Esophagus squamous epithelium (tissue), 5 donors: Measurements from ENCODE around the gene FRMPD4. TPM values are rescaled to one million over a fixed set of nuclear protein-coding genes. Genes with fewer than 3 reads are reported as not detected.

Experiments used
- DNase-seq: peaks from one replicate; lab custom pipeline; 2025; lab: John Stamatoyannopoulos, UW
- H3K27ac ChIP-seq, 4 donors: fragments of 200-600 bp; sonication (generic); one replicate each; pipeline ENCODE4 v1.5.1; 2016 to 2019; ENCODE audit warnings: mild to moderate bottlenecking in 1 of 4
- H3K27me3 ChIP-seq, 4 donors: fragments of 200-600 bp; sonication (generic); 1 replicate in 3 of 4; 2 replicates in 1 of 4; pipeline versions ENCODE4 v1.5.1 to v1.6.0; 2017 to 2021; ENCODE audit warnings: antibody characterized with exemption in 1 of 4
- H3K36me3 ChIP-seq, 3 donors: fragments of 200-600 bp; sonication (generic); one replicate each; pipeline ENCODE4 v1.5.1; 2016 to 2019
- H3K4me1 ChIP-seq, 3 donors: fragments of 200-600 bp; sonication (generic); one replicate each; pipeline ENCODE4 v1.5.1; 2017 to 2019
- H3K4me3 ChIP-seq, 4 donors: fragments of 200-600 bp; sonication (generic); 1 replicate in 3 of 4; 2 replicates in 1 of 4; pipeline ENCODE4 v1.5.1; 2016 to 2019; ENCODE audit warnings: mild to moderate bottlenecking in 2 of 4, moderate library complexity in 1 of 4
- H3K9me3 ChIP-seq, 3 donors: fragments of 200-600 bp; sonication (generic); one replicate each; pipeline ENCODE4 v1.5.1; 2016 to 2019
- CTCF ChIP-seq, 6 experiments: fragments of 450-650 bp in 4 of 6; fragments of 200-600 bp in 2 of 6; sonication (generic) in 2 of 6; IDR thresholded peaks; one replicate each; pipeline ENCODE4 v1.5.1; 2016 to 2019; ENCODE audit warnings: antibody characterized with exemption in 6 of 6, mild to moderate bottlenecking in 4 of 6, moderate library complexity in 4 of 6
- POLR2A ChIP-seq, 4 donors: fragments of 450-650 bp; IDR thresholded peaks; one replicate each; pipeline ENCODE4 v1.6.1; 2017; ENCODE audit warnings: antibody characterized with exemption in 4 of 4, mild to moderate bottlenecking in 4 of 4, moderate library complexity in 3 of 4
- WGBS, 2 donors: methylation state at CpG; one replicate each; pipeline ENCODE4 v1.1.5; 2018; 5-methylcytosine and 5-hydroxymethylcytosine counted together
- intact Hi-C: fragments of 100-400 bp; cut with DNase I; formaldehyde crosslinking; loops from one replicate; pipeline ENCODE4 v1.15.0; 2022
- total RNA-seq, 4 donors: library from RNA; depleted of rRNA; stranded (reverse); fragments of >200 nt; gene quantifications; one replicate each; pipeline ENCODE4 v1.1.0, GENCODE V29; 2016
- donor health status: DM: yes; HTN: yes; CAD: no.

The FRMPD4 gene
- total RNA-seq, 4 donors from 2014 or later, result under 0.01 to 0.06 TPM; not detected in 2

GRCh38 chrX:12425496-12425895, 287.2 kb downstream of the FRMPD4 start:
- H3K36me3 ChIP-seq, result no peaks in the 10 kb centered on the region
- no peaks in the 10 kb centered on the region for H3K9me3 ChIP-seq
- no peaks in the 10 kb centered on the region for H3K27me3 ChIP-seq
- H3K27ac ChIP-seq, result no peak overlapping the region
- H3K4me1 ChIP-seq, result no peaks in the 10 kb centered on the region
- 80 to 85% methylated on average over 2 to 4 of the region's 4 CpGs for WGBS, 2 donors
- H3K4me3 ChIP-seq, result no peak overlapping the region
- intact Hi-C loops, result no loop called here
- DNase-seq, result no peak
- TF ChIP-seq POLR2A (IDR thresholded peaks at IDR 0.05) (no peak), CTCF (IDR thresholded peaks at IDR 0.05) (no peak)

GRCh38 chrX:12426420-12426819, 288.1 kb downstream of the FRMPD4 start:
- TF ChIP-seq CTCF (IDR thresholded peaks at IDR 0.05) (no peak), POLR2A (IDR thresholded peaks at IDR 0.05) (no peak)
- Histone ChIP-seq H3K9me3 (no peaks in the 10 kb centered on the region), H3K4me1 (no peaks in the 10 kb centered on the region), H3K4me3 (no peak overlapping the region), H3K36me3 (no peaks in the 10 kb centered on the region), H3K27ac (no peak overlapping the region), H3K27me3 (no peaks in the 10 kb centered on the region)
- DNase-seq, result no peak
- 79 to 100% methylated on average over 1 to 2 of the region's 2 CpGs for WGBS, 2 donors
- intact Hi-C loops, result no loop called here

GRCh38 chrX:12434493-12434892, 296.2 kb downstream of the FRMPD4 start:
- Histone ChIP-seq H3K36me3 (no peaks in the 10 kb centered on the region), H3K27ac (no peak overlapping the region), H3K4me3 (no peak overlapping the region), H3K9me3 (no peaks in the 10 kb centered on the region), H3K4me1 (no peaks in the 10 kb centered on the region), H3K27me3 (no peaks in the 10 kb centered on the region)
- TF ChIP-seq CTCF (IDR thresholded peaks at IDR 0.05), result no peak
- no peak for TF ChIP-seq POLR2A (IDR thresholded peaks at IDR 0.05)
- DNase-seq, result no peak
- intact Hi-C loops, result no loop called here
- WGBS, 2 donors, result 17 to 33% methylated on average over 1 of the region's 1 CpG

GRCh38 chrX:12439416-12439815, 301.1 kb downstream of the FRMPD4 start:
- Histone ChIP-seq H3K4me1 (no peaks in the 10 kb centered on the region), H3K36me3 (no peaks in the 10 kb centered on the region), H3K27ac (no peak overlapping the region), H3K9me3 (no peaks in the 10 kb centered on the region), H3K4me3 (no peak overlapping the region), H3K27me3 (no peaks in the 10 kb centered on the region)
- WGBS, 2 donors, result 68 to 69% methylated on average over 4 to 7 of the region's 7 CpGs
- no peak for TF ChIP-seq POLR2A (IDR thresholded peaks at IDR 0.05)
- no peak for TF ChIP-seq CTCF (IDR thresholded peaks at IDR 0.05)
- intact Hi-C loops, result no loop called here
- no peak for DNase-seq

GRCh38 chrX:12440246-12440645, 302.0 kb downstream of the FRMPD4 start:
- TF ChIP-seq CTCF (IDR thresholded peaks at IDR 0.05), result no peak
- no peak for TF ChIP-seq POLR2A (IDR thresholded peaks at IDR 0.05)
- no peaks in the 10 kb centered on the region for H3K27me3 ChIP-seq
- no peak for DNase-seq
- intact Hi-C loops, result no loop called here
- H3K9me3 ChIP-seq, result no peaks in the 10 kb centered on the region
- H3K36me3 ChIP-seq, result no peaks in the 10 kb centered on the region
- no peak overlapping the region for H3K27ac ChIP-seq
- H3K4me1 ChIP-seq, result no peaks in the 10 kb centered on the region
- H3K4me3 ChIP-seq, result no peak overlapping the region
